GM19324 (cell line): Measurements from ENCODE around the gene SSH3.

Experiments used
- ATAC-seq: cut with Tn5 transposase; IDR thresholded peaks from one replicate; pipeline ENCODE4 v1.9.1; 2021; ENCODE audit warnings: mild to moderate bottlenecking, moderate library complexity; ENCODE audit not compliant: unreplicated experiment, low FRiP score

The SSH3 gene

GRCh38 chr11:67323526-67323925 lies 20.2 kb downstream of the SSH3 start:
- no peak for ATAC-seq

- no peak for ATAC-seq
Measured at GRCh38 chr11:67332081-67332691, 28.9 kb downstream of the SSH3 start.

DNA sequence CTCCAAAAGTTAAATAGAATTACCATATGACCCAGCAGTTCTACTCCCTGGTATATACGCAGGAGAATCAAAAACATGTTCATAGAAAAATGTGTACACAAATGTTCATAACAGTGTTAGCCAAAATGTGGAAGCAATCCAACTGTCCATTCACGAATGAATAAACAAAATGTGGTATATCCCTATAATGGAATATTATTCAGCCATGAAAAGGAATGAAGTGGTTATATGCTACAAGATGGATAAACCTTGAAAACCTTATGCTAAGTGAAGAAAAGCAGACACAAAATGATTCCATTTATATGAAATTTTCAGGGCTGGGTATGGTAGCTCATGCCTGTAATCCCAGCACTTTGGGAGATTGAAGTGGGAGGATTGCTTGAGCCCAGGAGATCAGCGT lies 33.9 kb downstream of the SSH3 start:
- ATAC-seq = no peak

DNA sequence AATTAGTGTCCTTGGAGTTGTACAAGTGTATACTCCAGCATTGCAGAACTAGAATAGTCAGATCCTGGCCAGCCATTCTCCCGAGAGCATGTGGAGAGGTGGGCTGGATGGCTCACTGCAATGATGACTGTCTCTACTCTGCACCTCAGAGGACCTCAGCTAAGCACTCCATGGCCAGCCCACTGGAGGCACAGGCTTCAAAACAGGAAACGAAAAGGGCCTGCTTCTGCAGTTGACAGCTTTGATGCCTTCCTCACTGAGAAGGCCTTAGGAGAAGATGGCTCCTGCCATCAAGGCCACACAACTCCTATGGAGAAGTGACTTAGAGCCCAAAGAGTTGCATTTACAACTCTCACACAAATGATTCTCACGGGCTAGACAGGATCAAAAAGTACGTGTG lies 40.9 kb downstream of the SSH3 start:
- ATAC-seq = no peak

DNA sequence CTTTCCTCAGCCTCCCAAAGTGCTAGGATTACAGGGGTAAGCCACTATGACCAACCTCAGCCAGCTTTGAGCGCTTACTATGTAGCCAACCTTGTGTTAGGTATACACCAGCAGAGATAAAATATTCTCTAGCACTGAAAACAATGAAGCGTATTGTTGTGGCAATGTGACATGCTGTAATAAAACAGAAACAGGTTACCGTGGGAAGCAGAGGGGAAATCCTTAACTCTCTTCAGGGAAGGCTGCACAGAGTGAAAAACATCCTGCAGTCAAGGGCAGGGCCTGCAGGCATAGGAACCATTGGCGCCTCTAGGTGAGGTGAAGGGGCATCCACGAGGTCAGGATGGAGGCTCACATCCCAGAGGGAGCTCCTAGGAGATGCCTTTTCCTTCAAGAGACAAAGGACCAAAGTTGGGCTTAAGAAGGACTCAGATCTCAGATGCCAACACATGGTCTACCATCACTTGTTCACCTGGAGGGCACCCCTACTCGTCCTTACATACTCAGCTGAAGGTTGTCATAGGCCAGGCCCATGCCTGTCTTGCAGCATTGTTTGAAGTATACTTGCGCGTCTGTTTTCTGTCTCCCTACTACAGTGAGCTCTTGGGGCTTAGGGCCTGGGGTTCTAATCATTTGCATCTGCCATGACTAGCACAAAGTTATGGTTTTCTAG lies 42.1 kb downstream of the SSH3 start:
- no peak for ATAC-seq

- ATAC-seq = no peak
Measured at GRCh38 chr11:67345920-67346819, 42.8 kb downstream of the SSH3 start.

DNA sequence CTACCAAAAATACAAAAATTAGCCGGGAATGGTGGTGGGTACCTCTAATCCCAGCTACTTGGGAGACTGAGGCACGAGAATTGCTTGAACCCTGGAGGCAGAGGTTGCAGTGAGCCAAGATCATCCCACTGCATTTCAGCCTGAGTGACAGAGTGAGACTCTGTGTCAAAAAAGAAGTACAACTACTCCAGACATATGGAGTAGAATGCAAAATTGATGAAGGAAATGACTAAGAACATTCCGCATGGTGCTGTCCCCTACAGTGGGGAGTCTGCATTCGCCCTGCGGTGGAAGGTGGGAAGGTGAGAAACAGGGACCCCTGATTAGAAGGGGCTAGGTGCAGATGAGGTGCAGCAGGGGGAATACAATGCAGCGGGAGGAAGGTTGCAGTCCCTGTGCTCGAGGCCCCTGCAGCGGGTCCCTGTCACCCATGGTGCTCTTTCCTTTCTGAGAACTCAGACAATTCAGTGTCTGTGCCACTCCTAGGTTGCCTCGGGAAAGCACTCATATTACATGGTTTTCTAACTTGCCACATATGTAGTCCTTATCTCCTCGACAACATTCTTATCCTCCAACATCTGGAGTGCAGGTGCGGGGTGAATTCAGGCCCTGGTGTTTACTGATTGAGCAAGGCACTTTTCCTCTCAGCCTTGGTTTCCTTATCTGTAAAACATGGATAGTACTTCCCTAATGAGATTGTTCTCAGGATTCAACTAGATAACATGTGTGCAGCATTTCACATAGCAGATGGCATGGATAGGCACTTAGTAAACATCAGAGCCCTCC lies 44.8 kb downstream of the SSH3 start:
- no peak for ATAC-seq

GRCh38 chr11:67349036-67349435 lies 45.7 kb downstream of the SSH3 start:
- ATAC-seq = no peak

DNA sequence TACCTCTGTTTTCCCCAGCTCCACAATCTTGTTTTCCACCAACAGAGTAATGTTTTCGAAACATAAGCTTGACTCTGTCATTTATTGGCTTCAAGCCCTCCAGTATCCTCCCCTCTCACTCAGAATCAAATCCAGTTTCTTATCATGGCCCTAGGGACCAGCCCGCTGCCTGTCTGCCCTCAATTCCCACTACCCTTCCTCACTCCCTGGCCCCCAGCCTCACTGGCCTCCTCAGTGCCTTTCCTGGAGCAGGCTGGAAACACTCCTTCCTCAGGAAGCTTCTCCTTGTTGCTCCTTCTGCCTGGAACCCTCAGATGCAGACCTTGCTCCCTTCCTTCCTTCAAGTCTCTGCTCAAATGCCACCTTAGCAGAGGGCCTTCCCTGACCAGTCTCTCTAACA lies 46.1 kb downstream of the SSH3 start:
- no peak for ATAC-seq

GRCh38 chr11:67349928-67350465 lies 46.7 kb downstream of the SSH3 start:
- ATAC-seq = no peak

DNA sequence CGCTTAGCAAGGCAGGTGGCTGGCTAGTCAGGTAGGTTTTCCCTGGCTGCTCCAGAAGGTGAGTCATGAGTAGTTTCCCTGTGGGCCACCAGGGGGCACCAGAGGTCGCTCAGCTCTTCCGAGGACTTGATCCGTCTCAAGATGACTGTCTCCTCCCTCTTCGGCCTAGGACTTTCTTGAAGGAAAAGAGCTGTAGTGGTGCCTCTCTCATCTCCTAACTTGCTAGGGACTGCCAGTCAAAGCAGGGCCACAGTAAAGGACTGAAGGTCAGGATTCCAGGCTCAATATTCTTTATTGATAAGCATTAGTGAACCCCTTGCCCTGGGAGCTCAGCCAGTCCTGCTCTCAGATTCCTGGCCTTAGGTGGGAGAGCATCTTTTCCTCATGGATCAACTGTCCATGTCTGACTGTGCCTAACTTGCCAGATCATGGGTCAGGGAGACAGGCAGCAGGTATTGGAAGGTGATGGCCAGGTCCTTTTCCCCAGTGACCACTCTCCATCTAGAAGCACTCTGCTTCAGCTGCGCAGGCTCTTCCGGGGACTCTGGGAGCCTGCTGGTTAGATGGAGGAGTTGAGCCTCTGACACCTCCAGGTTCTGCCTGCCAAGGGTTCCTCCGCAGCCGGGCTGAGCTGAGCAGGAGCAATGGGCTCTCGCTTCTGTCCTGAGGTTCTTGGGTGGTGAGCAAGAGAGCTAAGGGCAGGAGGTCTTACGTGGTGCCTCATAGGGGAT lies 48.1 kb downstream of the SSH3 start:
- no peak for ATAC-seq

- ATAC-seq = peak; percentile 3
Measured at GRCh38 chr11:67352546-67353316, 49.4 kb downstream of the SSH3 start.

DNA sequence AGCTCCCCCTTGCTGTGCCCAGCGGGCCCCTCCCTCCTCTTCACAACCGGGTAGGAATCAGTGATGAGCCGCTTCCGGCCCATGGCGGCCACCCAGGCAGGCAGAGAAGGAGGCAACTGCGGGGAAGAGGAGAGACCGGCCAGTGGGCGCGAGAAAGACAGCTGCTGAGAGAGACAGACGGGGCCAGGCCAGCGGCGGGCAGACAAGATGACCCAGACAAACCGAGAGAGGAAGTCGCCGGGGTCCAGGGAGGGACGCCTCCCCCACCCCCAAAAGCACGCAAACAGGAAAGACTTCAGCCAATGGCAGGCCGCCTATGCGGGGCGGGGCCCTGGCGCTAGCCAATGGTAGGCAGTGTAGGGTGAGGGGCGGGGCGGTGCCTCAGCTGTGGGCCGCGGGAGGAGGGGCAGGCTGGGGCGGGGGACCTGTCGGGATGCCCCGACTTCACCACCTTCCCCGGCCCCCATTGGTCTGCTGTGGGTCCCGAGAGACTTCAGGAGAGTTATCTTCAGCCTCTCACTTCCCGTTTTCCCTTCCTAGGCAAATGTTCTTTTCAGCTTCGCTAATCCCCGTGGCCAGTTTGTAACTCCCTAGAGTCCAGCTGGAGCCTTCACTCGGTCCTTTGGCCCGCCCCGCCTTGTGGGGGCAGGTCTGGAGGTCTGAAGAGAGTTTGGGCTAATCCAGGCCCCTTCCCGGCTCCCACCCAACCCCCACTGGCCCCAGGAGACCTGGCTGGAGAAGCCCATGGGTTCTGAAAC lies 50.2 kb downstream of the SSH3 start, which contains the start of gene POLD4:
TSS of gene POLD4 (minus strand) at position 230 of the 758 bp plus-strand sequence. CDS start at position 83, 147 bp downstream.
- ATAC-seq = peak; percentile 76

- peak; percentile 5 for ATAC-seq
Measured at GRCh38 chr11:67354075-67355022, 51.0 kb downstream of the SSH3 start.

- no peak for ATAC-seq
Measured at GRCh38 chr11:67355023-67355793, 51.9 kb downstream of the SSH3 start.

DNA sequence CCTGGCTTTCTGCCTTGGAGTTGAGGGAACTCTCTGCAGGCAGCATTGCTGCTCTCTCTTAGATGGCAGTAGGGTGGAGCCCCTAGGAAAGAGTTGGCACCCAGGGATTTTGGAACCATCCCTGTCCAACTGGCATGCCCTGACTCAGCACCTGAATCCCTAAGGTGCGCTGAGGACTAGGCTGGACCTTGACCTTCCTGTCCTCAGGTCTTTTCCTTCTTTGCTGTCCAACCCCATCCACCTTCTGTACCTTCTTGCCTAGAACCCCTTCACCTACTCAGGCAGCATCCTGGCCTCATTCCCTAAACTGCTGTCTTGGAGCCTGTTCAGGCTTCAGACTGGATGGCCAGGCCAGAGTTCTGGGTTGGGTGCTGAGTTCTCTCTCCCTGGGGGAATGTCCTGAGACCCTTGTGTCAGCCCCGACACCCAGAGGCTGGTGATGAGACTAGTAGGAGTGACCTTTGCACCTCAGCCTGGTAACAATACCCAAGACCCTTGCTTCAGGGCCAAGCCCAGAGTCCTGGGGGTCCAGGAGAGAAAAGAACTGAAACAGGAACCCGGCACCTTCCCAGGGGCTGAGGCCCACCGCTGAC lies 52.6 kb downstream of the SSH3 start:
- no peak for ATAC-seq
